Colon (tissue), 2 donors: Measurements from ENCODE around the gene DHRS3.
"Not testable (repeated sequence)": the region's sequence is repeated elsewhere in the genome, so short reads cannot be mapped to it uniquely, and the experiment has no call there.

Experiments
- FAIRE-seq: peaks from 2 replicates; lab custom pipeline; 2012; peaks lifted over from hg19 to GRCh38; lab: Jason Lieb, UNC
- donor health status: control.
- donor health status: control.

DHRS3 gene, protein sequence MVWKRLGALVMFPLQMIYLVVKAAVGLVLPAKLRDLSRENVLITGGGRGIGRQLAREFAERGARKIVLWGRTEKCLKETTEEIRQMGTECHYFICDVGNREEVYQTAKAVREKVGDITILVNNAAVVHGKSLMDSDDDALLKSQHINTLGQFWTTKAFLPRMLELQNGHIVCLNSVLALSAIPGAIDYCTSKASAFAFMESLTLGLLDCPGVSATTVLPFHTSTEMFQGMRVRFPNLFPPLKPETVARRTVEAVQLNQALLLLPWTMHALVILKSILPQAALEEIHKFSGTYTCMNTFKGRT

DNA sequence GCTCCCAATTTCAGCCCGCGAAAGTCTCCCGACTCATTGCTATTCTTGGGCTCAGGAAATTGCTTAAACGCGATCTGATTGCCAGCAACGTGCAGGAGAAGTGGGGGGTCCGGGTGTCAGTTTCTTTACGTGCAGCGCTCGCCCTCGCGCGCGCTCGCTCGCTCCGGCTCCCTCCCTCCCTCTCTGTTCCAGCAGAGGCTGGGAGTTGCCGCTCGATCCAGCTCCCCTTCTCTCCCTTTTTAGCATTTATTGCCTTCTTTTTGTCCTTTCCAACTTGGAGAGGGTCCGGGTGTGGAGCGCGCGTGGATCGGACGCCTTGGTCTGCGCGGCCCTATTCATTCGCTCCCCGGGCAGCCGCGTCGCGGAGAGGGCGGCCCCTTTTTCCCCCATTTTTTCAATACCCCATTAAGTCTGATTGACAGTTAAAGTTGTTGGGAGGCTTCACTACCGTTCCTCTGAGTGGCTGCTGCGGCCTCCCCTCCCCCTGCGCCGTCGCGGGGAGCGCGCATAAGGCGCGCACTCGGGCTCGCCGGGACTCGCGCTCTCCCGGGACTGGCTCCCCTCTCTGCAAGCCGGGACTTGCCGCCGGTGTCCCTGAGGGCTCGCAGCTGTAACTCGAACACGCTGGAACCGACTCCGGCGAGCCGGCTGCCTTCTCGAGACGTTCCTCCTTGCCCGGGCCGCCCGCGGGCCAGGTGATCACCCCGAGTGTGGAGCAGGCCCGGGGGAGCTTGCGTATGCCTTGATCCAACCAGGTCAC is at the start of gene DHRS3:
DHRS3 (minus strand) TSS at position 310 of the 760 bp plus-strand sequence. CDS start 862 bp downstream, outside the sequence.
- no peak for FAIRE-seq

DNA sequence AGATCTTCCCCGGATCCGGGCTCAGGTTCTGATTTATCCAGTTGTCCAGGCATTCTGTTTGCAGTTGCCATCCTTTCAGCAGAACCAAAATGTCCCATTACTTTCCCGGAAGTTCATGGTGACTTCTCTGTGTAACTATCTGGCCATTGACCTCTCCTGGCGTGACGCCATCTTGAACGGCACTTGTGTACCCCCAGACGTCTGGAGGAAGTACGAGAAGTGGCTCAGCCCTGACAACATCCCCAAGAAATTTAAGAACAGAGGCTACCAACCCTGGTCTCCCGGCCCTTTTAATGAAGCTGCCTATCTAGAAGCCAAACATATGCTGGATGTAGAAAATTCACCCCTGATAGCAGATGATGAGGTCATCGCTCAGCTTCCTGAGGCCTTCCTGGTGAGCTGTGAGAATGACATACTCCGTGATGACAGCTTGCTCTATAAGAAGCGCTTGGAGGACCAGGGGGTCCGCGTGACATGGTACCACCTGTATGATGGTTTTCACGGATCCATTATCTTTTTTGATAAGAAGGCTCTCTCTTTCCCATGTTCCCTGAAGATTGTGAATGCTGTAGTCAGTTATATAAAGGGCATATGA is 48.2 kb upstream of the DHRS3 start:
- FAIRE-seq: no peak

DNA sequence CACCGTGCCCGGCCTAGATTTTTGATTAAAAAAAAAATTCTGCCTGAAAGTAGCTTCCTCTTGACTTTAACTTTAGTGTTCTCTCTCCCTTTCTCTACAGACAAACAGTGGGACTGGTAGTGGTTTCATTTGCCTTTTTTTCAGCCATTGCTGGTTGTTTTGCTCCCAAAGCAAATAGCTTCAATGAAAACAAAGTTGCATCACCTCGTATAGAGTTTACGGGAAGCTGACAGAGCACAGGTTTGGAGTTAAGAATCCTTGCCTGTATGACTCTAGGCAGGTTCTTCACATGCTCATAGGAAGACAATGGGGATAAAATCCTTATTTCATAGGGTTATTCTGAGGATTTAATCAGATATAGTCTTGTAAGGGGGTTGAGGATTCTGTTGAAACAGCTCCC is 47.5 kb upstream of the DHRS3 start:
- no peak for FAIRE-seq

DNA sequence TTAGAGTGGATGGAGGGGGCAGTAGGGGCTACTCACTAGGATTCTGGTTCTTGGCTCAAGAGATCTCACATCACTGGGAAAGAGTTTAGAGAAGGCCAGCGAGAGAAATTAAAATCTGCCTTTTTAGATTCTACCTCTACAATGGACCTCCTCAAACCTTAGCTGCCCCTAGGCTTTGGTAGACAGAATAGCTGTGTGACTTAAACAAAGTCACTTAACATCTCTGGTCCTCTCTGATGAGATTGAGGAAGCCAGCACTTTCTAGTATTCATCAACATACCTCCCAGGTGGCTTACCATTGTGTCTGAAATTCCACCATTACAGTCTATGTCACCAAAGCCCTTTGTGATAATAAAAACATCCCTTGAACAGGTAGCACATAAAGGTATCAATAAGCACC is 44.5 kb upstream of the DHRS3 start:
- FAIRE-seq: no peak

DNA sequence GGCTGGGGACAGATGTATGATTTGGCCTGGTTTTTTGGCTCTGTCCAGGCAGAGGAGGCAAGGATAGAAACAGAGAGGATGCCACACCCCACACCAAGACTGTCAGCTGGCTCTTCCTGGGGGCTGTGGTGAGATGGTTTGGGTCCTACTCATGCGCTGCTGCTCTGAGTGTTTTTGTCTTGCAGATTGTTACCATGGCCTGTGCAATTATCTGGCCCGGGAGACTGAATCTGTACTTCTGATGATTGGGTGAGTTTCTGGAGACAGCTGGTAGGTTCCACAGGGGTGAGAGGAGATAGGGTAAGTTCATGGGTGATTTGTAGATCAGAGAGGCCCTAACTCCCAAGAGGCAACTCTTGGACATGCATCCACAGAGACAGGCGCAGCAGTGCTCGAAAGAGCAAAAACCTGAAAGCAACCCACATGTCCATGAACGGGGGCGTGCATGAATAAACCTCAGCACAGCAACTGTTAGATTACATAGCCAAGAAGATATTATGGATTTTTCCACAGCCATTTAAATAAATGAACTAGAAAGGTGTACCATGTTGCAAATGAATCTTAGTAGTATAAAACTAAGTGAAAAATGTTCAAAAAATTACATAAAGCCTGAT is 43.7 kb upstream of the DHRS3 start:
- FAIRE-seq: no peak

DNA sequence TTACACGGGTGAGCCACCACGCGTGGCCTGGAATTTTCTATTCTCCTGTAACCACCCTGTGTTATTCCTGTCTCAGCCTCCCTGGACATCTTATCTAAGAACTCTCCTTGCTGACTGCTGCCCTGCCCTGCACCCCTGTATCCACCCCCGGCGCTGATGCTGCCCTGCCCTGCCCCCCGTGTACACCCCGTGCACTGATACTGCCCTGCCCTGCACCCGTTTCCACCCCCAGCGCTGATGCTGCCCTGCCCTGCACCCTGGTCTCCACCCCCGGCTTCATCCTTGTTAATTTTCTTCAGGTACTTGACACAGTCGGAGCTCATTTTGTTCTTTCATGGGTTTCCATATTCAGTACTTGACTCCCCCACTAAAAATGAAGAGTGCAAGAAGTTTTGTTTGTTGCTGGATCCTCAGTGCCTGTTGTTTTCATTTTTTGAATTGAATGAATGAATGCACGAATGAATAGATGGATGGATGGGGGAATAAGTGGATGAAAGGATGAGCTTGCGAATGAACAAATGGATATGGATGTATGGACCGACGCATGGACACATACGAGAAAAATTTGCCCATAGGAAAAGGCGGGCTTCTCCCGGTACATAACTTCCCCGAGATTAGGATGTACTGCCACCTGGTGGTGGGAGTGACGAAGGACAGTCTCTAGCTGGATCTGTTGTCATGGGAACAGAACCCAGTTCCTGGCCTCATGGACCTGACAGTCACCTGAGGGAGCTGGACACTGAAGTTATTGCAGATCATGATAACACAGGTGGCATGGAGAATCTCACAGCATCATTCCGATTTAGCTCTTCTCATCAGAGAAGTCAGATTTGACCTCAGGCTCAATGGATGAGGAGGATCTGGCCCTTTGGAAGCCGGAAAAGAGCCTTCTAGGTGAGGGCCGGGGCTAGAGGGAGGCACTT is 40.8 kb upstream of the DHRS3 start:
- FAIRE-seq: no peak

DNA sequence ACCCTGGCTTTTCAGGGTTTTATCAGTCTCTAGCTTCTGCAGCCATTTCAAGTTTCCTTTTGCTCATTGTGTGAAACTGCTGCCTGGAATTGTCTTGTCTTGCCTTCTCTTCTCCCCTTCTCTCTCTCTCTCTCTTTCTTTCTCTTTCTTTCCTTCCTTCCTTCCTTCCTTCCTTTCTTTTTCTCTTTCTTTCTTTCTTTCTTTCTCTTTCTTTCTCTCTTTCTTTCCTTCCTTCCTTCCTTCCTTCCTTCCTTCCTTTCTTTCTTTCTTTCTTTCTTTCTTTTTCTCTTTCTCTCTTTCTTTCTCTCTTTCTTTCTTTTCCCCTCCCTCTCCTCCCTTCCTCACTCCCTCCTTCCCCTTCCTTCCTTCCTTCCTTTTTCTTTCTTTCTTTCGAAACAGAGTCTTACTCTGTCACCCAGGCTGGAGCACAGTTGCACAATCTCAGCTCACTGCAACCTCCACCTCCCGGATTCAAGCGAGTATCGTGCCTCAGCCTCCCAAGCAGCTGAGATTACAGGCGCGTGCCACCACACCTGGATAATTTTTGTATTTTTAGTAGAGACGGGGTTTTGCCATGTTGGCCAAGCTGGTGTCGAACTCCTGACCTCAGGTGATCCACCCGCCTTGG is 40.0 kb upstream of the DHRS3 start:
- FAIRE-seq: not testable (repeated sequence)

DNA sequence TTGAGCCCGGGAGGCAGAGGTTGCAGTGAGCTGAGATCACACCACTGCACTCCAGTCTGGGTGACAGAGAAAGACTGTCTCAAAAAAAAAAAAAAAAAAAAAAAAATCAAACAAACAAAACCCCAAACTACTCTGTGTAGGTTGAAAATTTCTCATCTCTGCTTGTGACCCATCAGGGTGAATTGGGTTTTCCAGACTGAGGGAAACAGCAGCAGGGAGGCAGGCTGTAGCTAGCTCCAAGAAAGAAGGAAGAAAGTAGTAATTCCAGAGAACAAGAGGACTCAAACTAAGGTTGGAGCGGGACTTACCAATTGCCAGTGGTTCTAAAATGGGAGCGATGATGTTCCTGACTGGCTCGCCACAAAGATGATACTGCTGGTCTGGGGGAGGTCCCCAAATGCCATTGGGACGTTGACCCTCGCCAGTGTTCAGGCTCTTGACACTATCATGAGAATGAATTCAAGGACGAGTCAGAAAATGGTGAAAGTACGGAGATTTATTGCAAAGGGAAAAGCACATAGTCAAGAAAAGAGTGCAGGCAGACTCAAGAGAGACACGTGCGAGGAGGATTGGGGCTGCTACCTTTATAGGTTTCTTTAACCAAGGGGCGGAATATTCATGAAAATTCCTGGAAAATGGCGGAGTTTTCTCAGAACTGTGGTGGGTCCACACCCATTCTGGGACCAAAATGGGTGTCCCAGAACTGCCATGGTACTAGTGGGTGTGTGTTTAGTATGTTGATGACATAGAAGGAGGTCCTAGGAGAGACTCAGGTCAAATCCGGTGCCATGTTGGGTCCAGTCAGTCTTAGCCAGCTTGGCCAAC is 39.3 kb upstream of the DHRS3 start:
- FAIRE-seq: no peak

DNA sequence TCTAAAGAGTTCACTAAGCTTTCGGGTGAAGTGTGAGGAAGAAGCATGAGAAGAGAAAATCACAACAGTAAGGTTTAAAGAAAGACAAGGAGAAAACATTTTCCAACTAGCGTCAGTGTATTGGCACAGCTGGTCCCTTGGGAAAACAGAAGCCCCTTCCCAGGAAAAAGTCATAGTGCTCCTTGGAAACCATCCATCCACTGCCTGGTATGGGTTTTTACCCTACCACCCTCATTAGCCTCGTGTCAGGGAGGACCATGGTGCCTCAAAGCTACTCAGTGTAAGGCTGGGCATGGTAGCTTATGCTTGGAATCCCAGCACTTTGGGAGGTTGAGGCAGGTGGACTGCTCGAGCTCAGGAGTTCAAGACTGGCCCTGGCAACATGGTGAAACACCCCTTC is 38.6 kb upstream of the DHRS3 start:
- no peak for FAIRE-seq

DNA sequence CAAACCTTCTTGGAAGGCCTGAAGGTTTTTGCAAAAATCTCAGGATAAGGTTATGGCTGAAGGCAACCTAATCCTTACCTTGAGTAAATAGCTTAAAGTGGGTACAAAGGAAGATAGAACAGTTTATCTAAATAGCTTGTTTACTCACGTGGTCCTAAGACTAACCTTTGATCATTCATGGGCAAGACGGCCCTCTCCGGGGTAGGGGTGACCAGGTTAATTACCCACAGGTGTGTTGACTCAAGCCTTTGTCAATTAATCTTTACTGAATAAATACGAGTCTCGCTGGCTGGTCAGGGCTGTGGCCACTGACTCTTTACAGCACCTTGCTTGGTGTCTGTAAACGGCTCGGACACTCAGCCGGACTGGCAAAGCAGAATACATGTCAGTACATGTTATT is 36.6 kb upstream of the DHRS3 start:
- FAIRE-seq: no peak

DNA sequence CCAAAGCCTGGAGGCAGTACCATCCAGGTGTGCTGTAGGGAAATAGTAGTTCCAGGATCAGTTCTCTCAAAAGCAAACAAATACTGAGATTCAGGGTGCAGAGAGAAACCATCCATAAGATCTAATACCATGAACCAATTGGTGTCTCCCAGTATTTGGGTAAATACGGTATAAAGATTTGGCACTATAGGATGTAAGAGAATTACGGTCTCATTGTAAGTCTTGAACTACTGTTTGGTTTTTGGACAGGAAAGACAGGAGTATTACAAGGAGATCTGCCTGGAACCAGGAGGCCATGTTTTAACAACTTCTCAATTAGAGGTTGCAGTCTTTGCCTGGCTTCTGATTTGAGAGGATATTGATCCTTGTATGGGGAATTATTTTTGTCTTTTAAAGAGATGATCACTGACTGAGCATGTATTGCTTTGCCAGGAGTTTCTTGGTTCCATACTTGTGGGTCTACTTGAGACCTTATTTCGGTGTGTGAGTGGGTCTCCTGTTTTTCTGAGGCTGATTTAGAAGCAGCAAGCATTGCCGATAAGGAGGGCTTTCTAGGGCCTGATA is 36.1 kb upstream of the DHRS3 start:
- no peak for FAIRE-seq

DNA sequence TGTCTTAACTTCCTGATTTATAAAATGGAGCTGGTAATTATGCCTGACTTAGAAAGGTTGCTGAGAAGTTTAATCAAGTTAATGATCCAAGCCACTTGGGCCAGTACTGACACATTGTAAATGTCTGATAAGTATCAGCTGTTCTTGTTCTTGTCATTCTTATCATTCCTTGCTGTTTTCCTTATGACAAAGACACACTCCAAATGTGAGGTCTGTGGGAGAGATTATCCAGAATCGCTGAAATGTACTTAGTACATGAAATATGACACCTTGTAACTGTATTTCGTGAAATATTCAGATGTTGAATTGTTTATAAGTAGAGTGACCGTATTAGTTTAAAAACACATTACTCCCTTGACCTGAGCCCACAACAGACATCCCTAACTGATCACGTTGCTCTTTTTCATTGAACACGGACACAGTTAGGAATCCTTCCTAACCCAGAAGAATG is 32.0 kb upstream of the DHRS3 start:
- no peak for FAIRE-seq

DNA sequence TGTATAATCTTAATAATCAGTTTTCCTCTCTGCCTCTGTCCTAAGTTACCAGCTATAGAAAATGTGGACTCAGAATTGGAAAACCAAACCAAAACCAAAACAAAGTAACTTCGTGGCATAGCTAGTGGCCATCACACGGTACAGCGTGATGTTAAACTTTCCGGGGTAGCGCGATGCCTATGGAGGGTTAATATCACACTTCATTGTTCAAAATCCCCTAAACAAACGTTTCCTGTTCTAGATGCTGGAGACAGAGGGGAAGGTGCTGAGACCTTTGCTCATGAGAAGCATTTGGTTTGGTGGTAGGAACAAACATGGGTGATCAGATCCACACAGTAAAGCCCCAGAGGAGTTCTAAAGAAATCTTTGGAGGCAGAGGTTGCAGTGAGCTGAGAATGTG is 30.7 kb upstream of the DHRS3 start:
- no peak for FAIRE-seq

DNA sequence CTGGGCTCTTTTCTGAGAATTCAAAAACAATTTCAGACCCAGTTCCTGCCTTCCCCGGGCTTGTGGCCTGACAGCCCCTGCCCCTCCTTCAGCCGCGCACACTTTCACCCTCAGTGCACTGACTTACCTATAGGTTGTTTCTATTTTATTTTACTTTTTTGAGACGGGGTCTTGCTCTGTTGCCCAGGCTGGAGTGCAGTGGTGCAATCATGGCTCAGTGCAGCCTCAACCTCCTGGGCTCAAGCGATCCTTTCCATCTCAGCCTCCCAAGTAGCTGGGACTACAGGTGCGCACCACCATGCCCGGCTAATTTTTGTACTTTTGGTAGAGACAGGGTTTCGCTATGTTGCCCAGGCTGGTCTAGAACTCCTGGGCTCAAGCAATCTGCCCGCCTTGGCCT is 27.4 kb upstream of the DHRS3 start:
- FAIRE-seq: not testable (repeated sequence)

DNA sequence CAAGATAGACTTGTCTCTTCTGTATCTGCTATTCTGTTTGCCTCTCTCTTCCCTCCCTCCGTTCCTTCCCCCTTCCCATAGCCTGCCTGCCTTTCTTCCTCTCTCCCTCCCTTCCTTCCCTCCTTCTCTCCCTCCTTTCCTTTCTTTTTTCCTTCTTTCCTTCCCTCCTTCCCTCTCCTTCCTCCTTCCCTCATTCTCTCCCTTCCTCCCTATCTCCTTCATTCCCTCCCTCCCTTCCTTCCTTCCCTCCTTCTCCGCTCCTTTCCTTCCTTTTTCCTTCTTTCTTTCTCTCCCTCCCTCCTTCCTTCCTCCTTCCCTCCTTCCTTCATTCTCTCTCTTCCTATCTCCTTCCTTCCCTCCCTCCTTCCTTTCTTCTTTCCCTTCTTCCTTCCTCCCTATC is 26.8 kb upstream of the DHRS3 start:
- FAIRE-seq: no peak

DNA sequence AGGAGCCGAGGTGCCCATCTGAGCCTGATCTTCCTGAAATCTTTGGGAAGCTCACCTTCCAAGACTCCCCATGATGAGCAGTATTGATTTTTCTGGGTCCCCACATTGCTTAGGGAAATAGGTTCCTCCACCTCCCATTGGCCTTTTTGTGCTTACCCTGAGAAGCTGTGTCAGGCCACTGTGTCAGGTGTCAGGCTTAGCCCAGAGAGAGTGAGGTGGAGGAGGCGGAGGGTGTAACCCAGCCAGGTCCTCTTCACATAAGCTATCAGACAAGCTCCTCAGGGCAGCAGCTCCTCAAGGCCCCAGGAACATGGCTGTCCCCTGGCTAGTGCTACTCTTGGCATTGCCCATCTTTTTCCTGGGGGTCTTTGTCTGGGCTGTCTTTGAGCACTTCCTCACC is 26.2 kb upstream of the DHRS3 start:
- FAIRE-seq: no peak

DNA sequence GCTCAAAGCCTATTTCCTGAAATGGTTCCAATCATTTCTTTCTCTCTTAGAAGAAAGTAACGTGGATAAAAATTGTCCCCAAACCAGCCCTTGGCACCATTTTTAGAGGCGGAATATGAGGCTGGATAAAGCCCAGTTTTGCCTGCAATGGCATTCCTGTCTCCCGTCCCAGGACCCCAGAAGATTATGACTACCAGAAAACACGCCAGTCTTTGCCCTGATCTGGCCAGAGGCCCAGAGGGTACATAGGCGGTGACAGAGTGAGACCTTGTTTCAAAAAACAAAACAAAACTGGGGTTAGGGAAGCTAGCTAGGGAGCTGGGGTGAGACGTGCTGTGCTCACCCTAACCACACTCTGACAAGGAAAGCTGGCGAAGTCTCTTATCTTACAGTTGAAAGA is 25.8 kb upstream of the DHRS3 start, which contains the start of gene AADACL4:
AADACL4 (plus strand) TSS at position 301 of the 400 bp plus-strand sequence. CDS start 462 bp downstream, outside the sequence.
- FAIRE-seq: no peak

DNA sequence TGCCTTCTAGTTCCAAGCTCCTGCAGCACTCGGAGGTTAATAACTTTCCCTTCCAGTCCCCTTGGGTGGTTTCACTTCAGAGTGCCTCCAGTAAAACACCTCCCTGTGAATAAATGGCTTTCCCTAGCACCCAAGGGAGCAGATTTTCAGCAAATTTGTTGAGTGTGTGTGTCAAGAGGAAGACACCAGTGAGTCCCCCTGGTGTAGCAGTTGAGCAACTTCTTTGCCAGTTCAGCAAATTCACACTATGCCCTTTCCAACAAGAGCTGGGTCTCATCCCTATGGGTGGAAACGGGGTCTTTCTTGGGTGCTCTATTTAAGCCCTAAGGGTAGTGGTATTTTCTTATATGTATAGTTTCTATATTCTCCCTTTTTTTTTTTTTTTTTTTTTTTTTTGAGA is 25.1 kb upstream of the DHRS3 start:
- FAIRE-seq: no peak

DNA sequence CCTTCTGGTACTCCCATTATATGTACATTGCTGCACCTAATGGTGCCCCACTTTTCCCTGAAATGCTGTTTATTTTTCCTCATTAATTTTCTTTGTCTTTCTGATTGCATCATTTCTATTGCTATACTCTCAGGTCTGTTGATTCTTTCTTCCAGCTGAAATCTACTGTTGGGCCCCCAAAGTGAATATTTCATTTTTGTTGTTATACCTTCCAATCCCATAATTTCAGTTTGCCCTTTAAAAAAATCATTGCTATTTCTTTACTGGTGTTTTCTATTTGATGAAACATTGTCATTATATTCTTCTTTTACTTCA is 22.9 kb upstream of the DHRS3 start:
- FAIRE-seq: no peak
